Measurements from ENCODE around the gene POLG. TPM values are rescaled to one million over a fixed set of nuclear protein-coding genes. Genes with fewer than 3 reads are reported as not detected.
A peak's percentile ranks its signal among the peaks of the same experiment; 100 is the strongest.

The POLG gene
- total and polyA plus RNA-seq, 8 donors: 19.3 to 52.0 (median 25.8) TPM

DNA sequence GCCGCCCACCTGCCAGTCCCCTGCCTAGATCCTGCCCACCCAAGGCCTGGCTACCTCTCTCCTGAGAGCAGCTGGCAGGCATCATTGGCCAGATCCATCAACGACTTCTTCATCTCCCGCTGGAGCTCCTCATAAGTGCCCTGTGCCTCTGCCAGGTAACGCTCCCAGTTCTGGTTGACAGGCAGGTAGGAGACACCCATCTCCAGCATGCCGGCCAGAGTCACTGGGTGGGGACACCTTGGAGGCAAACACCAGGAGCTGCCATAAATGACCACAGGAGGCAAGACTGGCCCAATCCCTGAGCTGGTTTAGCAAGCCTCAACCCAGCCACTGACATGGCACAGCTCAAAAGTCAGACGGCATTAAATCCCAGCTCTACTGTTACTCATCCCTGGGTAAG is 7.5 kb downstream of the POLG start:
- H3K9me3 ChIP-seq: no peaks in the 10 kb centered on the region
- DNase-seq (peak in 1 of 6 donors; percentile 11), ATAC-seq (no peak), FAIRE-seq (no peak)
- TF ChIP-seq, protein P1, sequence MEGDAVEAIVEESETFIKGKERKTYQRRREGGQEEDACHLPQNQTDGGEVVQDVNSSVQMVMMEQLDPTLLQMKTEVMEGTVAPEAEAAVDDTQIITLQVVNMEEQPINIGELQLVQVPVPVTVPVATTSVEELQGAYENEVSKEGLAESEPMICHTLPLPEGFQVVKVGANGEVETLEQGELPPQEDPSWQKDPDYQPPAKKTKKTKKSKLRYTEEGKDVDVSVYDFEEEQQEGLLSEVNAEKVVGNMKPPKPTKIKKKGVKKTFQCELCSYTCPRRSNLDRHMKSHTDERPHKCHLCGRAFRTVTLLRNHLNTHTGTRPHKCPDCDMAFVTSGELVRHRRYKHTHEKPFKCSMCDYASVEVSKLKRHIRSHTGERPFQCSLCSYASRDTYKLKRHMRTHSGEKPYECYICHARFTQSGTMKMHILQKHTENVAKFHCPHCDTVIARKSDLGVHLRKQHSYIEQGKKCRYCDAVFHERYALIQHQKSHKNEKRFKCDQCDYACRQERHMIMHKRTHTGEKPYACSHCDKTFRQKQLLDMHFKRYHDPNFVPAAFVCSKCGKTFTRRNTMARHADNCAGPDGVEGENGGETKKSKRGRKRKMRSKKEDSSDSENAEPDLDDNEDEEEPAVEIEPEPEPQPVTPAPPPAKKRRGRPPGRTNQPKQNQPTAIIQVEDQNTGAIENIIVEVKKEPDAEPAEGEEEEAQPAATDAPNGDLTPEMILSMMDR (IDR thresholded peaks at IDR 0.05): no peak
- H3K27ac ChIP-seq: no peak overlapping the region
- WGBS, 2 donors: 93 to 96% methylated on average over 6 of the region's 6 CpGs
- H3K36me3 ChIP-seq: peaks cover 7 to 89% (median 54%) of the 10 kb centered on the region in 3 donors
- intact Hi-C loops (cut with DNase I): no loop called here
- H3K4me3 ChIP-seq: no peak overlapping the region
- peaks cover 0 to 19% (median 0%) of the 10 kb centered on the region in 3 donors for H3K4me1 ChIP-seq
- no peaks in the 10 kb centered on the region for H3K27me3 ChIP-seq

DNA sequence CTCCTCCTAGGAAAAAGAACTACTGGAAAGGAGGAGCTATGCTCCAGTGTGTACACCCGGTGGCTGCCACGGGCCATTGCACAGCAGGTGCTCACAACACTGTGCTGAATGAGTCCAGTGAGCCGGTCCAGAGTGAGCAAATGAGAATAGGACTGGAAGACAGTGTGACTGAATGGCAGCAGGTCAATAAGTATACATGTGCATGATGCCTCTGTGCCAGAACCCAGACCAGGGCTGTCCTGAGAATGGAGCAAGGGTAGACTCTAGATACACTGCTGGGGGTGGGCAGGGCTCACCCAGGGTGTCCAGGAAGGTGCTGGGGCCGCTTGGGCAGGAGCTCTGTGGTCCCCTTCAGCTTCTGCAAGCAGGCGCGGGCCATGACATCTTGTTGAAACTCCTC is 8.3 kb downstream of the POLG start:
- Histone ChIP-seq H3K4me3 (no peak overlapping the region), H3K27me3 (no peaks in the 10 kb centered on the region), H3K27ac (no peak overlapping the region), H3K4me1 (peaks cover 0 to 11% (median 0%) of the 10 kb centered on the region in 3 donors), H3K36me3 (peaks cover 7 to 94% (median 58%) of the 10 kb centered on the region in 3 donors), H3K9me3 (no peaks in the 10 kb centered on the region)
- FAIRE-seq (no peak), ATAC-seq (no peak), DNase-seq (no peak)
- TF ChIP-seq, protein P1 (IDR thresholded peaks at IDR 0.05): no peak
- WGBS, 2 donors: 82 to 84% methylated on average over 6 of the region's 6 CpGs
- intact Hi-C loops (cut with DNase I): no loop called here

DNA sequence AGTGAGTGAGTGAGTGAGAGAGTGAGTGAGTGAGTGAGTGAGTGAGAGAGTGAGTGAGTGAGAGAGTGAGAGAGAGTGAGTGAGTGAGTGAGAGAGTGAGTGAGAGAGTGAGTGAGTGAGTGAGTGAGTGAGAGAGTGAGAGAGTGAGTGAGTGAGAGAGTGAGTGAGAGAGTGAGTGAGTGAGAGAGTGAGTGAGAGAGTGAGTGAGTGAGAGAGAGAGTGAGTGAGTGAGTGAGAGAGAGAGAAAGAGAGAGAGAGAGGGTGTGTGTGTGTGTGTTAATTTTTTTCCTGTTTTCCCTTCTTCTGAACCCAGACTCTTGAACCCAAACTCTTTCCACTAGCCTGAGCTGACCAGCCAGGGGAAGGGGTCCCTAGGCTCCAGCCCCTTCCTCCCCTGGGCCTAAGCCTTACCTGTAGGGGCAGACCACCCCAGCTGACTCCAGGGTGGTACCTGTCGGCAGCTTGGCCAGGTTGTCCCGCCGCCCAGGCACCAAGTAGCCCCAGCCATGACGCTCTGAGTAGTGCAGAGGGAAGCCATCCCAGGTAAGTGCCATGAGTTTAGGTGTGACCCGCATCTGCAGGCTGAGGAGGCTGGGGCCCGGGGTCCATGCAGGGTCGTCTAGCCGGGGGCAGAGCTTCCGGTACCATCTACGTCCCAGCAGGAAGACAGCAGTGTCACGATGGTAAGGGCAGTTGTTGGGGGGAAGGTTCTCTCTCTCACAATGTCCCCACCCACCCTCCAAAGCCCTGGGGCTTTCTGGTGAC is 9.4 kb downstream of the POLG start:
- peaks cover 13 to 96% (median 69%) of the 10 kb centered on the region in 3 donors for H3K36me3 ChIP-seq
- H3K4me1 ChIP-seq: peaks cover 0 to 1% (median 0%) of the 10 kb centered on the region in 3 donors
- H3K4me3 ChIP-seq: no peak overlapping the region
- TF ChIP-seq, protein P1 (IDR thresholded peaks at IDR 0.05): no peak
- no peak for FAIRE-seq
- WGBS, 2 donors: 92 to 93% methylated on average over 11 of the region's 11 CpGs
- H3K9me3 ChIP-seq: no peaks in the 10 kb centered on the region
- H3K27me3 ChIP-seq: no peaks in the 10 kb centered on the region
- intact Hi-C loops (cut with DNase I): no loop called here
- H3K27ac ChIP-seq: no peak overlapping the region
- ATAC-seq: no peak
- peak in 1 of 6 donors; percentile 6 for DNase-seq

DNA sequence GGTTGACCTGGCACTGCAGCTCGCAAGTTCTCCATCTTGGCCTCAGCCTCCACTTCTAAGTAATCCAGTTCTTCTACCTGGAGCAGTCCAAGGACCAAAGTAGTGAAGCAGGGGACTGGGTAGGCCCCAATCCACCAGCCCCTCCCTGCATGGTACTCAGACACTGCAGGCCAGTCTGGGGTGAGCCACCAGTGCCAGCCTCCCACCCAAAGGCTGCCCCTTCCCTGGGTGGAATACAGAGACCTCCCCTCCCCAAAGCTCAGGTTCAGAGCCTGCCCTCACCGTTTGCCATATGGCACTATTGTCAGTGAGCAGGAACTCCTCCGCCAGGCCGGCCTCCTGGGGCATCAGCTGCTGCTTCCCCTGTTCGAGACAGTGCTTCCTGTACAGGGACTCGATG is 10.8 kb downstream of the POLG start:
- Histone ChIP-seq H3K27me3 (no peaks in the 10 kb centered on the region), H3K27ac (no peak overlapping the region), H3K4me3 (no peak overlapping the region), H3K9me3 (no peaks in the 10 kb centered on the region), H3K36me3 (peaks cover 13 to 96% (median 67%) of the 10 kb centered on the region in 3 donors), H3K4me1 (no peaks in the 10 kb centered on the region)
- DNase-seq (peak in 1 of 6 donors; percentile 36), ATAC-seq (no peak), FAIRE-seq (no peak)
- intact Hi-C loops (cut with DNase I): no loop called here
- TF ChIP-seq, protein P1 (IDR thresholded peaks at IDR 0.05): no peak
- WGBS, 2 donors: 82 to 90% methylated on average over 6 of the region's 6 CpGs

DNA sequence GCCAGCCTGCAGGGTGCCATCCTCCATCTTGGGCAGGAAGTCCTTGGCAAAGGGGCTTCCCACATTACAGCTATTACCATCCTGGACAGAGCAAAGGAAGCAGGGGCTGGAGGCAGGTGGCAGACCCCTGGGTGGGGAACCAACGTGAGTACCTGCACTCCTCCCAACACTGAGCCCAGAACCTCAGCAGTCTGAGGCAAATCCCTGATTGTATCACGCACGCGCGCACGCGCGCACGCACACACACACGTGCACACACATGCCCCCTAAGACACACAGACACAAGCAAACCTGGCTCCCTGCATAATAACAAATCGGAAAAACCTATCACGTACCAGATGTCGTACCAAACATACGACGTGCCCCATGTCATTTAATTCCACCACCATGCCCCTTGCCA is 11.8 kb downstream of the POLG start:
- intact Hi-C loops (cut with DNase I): no loop called here
- WGBS, 2 donors: 93 to 96% methylated on average over 14 to 15 of the region's 15 CpGs
- Histone ChIP-seq H3K4me1 (no peaks in the 10 kb centered on the region), H3K27me3 (no peaks in the 10 kb centered on the region), H3K27ac (no peak overlapping the region), H3K9me3 (no peaks in the 10 kb centered on the region), H3K36me3 (peaks cover 13 to 93% (median 59%) of the 10 kb centered on the region in 3 donors), H3K4me3 (no peak overlapping the region)
- TF ChIP-seq, protein P1 (IDR thresholded peaks at IDR 0.05): no peak
- ATAC-seq: no peak
- DNase-seq: no peak
- FAIRE-seq: no peak
